Measurements from ENCODE around the gene HMGCS2.

DNA sequence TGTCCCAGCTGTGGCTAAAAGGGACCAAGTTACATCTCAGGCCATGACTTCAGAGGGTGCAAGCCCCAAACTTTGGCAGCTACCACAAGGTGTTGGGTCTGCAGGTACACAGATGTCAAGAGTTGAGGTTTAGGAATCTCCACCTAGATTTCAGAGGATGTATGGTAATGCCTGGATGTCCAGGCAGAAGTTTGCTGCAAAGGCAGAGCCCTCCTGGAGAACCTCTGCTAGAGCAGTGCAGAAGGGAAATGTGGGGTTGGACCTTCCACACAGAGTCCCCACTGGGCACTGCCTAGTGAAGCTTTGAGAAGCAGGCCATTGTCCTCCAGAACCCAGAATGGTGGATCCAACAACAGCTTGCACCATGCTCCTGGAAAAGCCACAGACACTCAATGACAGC lies 67.0 kb downstream of the HMGCS2 start:
- TF ChIP-seq, protein P1, sequence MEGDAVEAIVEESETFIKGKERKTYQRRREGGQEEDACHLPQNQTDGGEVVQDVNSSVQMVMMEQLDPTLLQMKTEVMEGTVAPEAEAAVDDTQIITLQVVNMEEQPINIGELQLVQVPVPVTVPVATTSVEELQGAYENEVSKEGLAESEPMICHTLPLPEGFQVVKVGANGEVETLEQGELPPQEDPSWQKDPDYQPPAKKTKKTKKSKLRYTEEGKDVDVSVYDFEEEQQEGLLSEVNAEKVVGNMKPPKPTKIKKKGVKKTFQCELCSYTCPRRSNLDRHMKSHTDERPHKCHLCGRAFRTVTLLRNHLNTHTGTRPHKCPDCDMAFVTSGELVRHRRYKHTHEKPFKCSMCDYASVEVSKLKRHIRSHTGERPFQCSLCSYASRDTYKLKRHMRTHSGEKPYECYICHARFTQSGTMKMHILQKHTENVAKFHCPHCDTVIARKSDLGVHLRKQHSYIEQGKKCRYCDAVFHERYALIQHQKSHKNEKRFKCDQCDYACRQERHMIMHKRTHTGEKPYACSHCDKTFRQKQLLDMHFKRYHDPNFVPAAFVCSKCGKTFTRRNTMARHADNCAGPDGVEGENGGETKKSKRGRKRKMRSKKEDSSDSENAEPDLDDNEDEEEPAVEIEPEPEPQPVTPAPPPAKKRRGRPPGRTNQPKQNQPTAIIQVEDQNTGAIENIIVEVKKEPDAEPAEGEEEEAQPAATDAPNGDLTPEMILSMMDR (conservative IDR thresholded peaks at IDR 0.05), result no peak
- TF ChIP-seq EZH2 (IDR thresholded peaks at IDR 0.05; ENCODE audit: low read depth), result no peak
